Measurements from ENCODE around the gene RHCG.

DNA sequence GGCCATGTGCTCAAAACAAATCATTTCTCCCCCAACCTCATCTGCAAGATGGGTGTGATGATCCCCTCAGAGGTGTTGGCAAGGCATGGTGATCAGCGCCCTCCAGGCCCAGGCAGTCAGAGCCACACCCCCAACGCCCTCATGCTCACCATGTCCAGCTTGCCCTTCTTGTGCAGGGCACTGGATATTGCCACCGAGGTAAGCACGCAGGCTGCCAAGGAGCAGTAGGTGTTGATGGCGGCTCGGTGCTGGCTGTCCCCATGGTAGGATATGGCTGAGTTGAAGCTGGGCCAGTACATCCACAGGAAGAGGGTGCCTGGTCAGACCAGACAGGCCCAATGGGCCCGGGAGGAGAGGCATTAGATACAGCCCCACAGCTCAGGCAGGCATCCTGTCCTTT lies 17.2 kb downstream of the RHCG start:
- TF ChIP-seq POLR2AphosphoS5 (IDR thresholded peaks at IDR 0.05) (no peak), POLR2A (IDR thresholded peaks at IDR 0.05) (no peak)
- TF ChIP-seq, protein P1, sequence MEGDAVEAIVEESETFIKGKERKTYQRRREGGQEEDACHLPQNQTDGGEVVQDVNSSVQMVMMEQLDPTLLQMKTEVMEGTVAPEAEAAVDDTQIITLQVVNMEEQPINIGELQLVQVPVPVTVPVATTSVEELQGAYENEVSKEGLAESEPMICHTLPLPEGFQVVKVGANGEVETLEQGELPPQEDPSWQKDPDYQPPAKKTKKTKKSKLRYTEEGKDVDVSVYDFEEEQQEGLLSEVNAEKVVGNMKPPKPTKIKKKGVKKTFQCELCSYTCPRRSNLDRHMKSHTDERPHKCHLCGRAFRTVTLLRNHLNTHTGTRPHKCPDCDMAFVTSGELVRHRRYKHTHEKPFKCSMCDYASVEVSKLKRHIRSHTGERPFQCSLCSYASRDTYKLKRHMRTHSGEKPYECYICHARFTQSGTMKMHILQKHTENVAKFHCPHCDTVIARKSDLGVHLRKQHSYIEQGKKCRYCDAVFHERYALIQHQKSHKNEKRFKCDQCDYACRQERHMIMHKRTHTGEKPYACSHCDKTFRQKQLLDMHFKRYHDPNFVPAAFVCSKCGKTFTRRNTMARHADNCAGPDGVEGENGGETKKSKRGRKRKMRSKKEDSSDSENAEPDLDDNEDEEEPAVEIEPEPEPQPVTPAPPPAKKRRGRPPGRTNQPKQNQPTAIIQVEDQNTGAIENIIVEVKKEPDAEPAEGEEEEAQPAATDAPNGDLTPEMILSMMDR (IDR thresholded peaks at IDR 0.05 in 8 of 11, conservative IDR thresholded peaks at IDR 0.05 in 3 of 11) = no peak

Measured in spleen (tissue), 7 donors.